Measurements from ENCODE around the gene USP15. TPM values are rescaled to one million over a fixed set of nuclear protein-coding genes. Genes with fewer than 3 reads are reported as not detected.
A peak's percentile ranks its signal among the peaks of the same experiment; 100 is the strongest.

Gene USP15
- total and polyA plus RNA-seq, 2 of the 4 experiments (the other 2 are of a cell fraction) = 28.5 to 49.6 TPM

GRCh38 chr12:62259993-62260732, at the start of gene USP15 (continued):
- TF ChIP-seq CTCF (conservative IDR thresholded peaks at IDR 0.05; ENCODE audit: low read depth, low read length) = peak; percentile 90
- TF ChIP-seq CEBPB (IDR thresholded peaks at IDR 0.05; ENCODE audit: low read depth, low read length) = no peak
- TF ChIP-seq ELK1 (IDR thresholded peaks at IDR 0.05; ENCODE audit: borderline replicate concordance, low read depth, low read length) = no peak

Measured in IMR-90 (cell line).